NCI-H345 (cell line): ENCODE data around the gene GMEB2.
"Not testable (repeated sequence)": the region's sequence is repeated elsewhere in the genome, so short reads cannot be mapped to it uniquely, and the experiment has no call there.

Source experiments
- DNase-seq: peaks from one replicate; lab custom pipeline; 2025; lab: John Stamatoyannopoulos, UW

The GMEB2 gene

GRCh38 chr20:63572071-63572787 lies 54.7 kb downstream of the GMEB2 start:
- DNase-seq = no peak

- not testable (repeated sequence) for DNase-seq
Observed at GRCh38 chr20:63571087-63571478, 55.8 kb downstream of the GMEB2 start.

- no peak for DNase-seq
Observed at GRCh38 chr20:63570281-63571086, 56.4 kb downstream of the GMEB2 start.

GRCh38 chr20:63568986-63569949 lies 57.6 kb downstream of the GMEB2 start:
- no peak for DNase-seq

GRCh38 chr20:63568170-63568981 lies 58.5 kb downstream of the GMEB2 start:
- DNase-seq = no peak

- DNase-seq = no peak
Observed at GRCh38 chr20:63567386-63568169, 59.3 kb downstream of the GMEB2 start.

GRCh38 chr20:63567136-63567385 lies 59.8 kb downstream of the GMEB2 start:
- DNase-seq = no peak

- DNase-seq = no peak
Observed at GRCh38 chr20:63566395-63567135, 60.3 kb downstream of the GMEB2 start.

- no peak for DNase-seq
Observed at GRCh38 chr20:63565699-63566335, 61.1 kb downstream of the GMEB2 start.

GRCh38 chr20:63565021-63565698 lies 61.7 kb downstream of the GMEB2 start:
- DNase-seq = no peak

- no peak for DNase-seq
Observed at GRCh38 chr20:63564036-63564810, 62.7 kb downstream of the GMEB2 start.

GRCh38 chr20:63563225-63563935 lies 63.5 kb downstream of the GMEB2 start:
- no peak for DNase-seq

GRCh38 chr20:63562461-63563224 lies 64.3 kb downstream of the GMEB2 start:
- no peak for DNase-seq

GRCh38 chr20:63561624-63562396 lies 65.1 kb downstream of the GMEB2 start:
- DNase-seq = no peak

- DNase-seq = no peak
Observed at GRCh38 chr20:63560856-63561609, 65.9 kb downstream of the GMEB2 start.
